ENCODE data around the gene NOTUM.
"Not testable (repeated sequence)": the region's sequence is repeated elsewhere in the genome, so short reads cannot be mapped to it uniquely, and the experiment has no call there.

Gene NOTUM

GRCh38 chr17:81958633-81959342 is 2.2 kb downstream of the NOTUM start:
- no peak for DNase-seq (ENCODE audit: low spot score)

- no peak for DNase-seq (ENCODE audit: low spot score)
Observed at GRCh38 chr17:81957691-81958432, 3.1 kb downstream of the NOTUM start.

GRCh38 chr17:81956607-81957589 is 4.1 kb downstream of the NOTUM start:
- no peak for DNase-seq (ENCODE audit: low spot score)

DNA sequence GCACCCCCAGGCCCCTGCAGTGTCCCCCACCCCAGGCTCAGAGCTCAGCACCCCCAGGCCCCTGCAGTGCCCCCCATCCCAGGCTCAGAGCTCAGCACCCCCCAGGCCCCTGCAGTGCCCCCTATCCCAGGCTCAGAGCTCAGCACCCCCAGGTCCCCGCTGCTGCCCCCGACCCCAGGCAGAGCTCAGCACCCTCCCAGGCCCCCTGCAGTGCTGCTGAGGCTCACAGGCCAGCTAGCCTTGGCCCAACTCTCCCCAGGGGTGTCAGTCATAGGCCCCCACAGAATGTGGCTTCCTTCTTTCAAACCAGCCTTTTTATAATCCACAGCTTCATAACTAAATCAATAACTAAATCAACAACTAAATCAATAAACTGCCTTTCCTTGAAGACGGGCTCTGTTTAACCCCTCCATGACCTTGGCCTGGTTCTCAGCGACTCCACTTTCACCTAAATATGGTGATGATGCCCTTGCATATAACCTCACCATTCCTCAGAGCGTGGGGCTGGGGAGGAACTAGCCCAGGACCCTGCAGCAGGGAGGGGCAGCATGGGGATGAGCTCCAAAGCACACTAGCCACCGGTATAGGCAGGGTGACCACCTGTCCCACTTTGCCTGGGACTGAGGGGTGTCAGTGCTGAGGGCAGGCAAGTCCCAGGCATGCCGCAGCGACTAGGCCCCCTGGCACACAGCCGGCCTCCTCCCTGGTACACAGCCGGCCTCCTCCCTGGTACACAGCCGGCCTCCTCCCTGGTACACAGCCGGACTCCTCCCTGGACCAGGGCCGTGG is 5.0 kb downstream of the NOTUM start:
- DNase-seq (ENCODE audit: low spot score), result no peak

GRCh38 chr17:81955058-81955681 is 5.8 kb downstream of the NOTUM start:
- no peak for DNase-seq (ENCODE audit: low spot score)

GRCh38 chr17:81954131-81955057 is 6.6 kb downstream of the NOTUM start:
- DNase-seq (ENCODE audit: low spot score), result no peak

DNA sequence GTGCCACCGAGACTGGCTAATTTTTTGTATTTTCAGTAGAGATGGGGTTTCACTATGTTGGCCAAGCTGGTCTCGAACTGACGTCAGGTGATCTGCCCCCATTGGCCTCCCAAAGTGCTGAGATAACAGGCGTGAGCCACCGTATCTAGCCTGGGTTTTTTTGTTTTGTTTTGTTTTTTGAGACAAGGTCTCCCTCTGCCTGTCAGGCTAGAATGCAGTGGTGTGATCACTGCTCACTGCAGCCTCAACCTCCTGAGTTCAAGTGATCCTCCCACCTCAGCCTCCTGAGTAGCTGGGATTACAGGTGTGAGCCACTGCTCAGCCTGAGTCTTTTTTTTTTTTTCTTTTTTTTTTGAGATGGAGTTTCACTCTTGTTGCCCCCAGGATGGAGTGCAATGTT is 7.5 kb downstream of the NOTUM start:
- DNase-seq (ENCODE audit: low spot score), result not testable (repeated sequence)

GRCh38 chr17:81952792-81953228 is 8.2 kb downstream of the NOTUM start:
- no peak for DNase-seq (ENCODE audit: low spot score)

DNA sequence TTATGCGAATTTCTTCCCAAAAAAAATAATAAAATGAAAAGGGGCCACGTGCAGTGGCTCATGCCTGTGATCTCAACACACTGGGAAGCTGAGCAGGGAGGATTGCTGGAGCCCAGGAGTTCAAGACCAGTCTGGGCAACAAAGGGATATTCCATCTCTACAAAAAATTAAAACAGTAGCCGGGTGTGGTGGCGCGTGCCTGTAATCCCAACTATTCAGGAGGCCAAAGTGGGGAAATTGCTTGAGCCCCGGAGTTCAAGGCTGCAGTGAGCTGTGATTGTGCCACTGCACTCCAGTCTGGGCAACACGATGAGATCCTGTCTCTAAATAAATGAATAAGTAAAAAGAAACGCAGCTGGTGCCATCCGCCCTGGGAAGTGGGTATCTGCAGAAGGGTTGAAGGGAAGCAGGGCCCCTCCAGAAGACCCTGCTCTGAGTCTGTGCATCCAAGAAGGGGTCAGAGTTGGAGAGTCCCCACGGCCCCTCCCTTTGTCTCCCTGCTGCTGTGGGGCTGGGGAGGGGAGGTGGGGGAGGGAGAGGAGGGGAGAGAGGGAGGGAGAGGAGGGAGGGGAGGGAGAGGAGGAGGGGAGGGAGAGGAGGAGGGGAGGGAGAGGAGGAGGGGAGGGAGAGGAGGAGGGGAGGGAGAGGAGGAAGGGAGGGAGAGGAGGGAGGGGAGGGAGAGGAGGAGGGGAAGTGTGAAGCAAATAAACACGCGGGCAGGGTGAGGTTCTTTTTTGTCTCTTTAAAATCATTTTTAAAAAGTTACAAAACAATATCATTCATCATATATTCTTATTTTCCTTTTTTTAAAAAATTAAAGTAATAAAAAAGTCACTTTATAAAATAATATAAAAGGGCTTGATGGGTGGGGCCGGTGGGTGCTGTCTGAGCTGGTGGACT is 9.0 kb downstream of the NOTUM start:
- DNase-seq (ENCODE audit: low spot score), result no peak

DNA sequence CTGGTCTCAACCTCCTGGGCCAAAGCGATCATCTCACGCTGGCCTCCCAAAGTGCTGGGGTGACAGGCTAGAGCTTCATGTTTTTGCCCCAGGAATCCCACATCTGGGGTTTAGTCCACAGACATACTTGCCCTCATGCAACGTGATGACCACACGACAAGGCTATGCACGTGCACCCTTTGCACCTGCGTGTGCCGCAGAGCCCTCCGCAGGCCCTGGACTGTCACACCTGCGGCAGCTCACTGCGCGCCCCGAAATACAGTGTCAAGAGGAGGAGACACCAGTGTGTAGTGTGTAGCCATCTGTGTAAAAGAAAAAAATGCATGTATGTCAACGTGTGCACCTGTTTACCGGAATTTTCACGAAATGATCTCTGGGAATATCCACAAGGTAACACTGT is 10.5 kb downstream of the NOTUM start:
- DNase-seq (ENCODE audit: low spot score), result no peak

- DNase-seq (ENCODE audit: low spot score), result no peak
Observed at GRCh38 chr17:81948635-81949378, 12.2 kb downstream of the NOTUM start.

DNA sequence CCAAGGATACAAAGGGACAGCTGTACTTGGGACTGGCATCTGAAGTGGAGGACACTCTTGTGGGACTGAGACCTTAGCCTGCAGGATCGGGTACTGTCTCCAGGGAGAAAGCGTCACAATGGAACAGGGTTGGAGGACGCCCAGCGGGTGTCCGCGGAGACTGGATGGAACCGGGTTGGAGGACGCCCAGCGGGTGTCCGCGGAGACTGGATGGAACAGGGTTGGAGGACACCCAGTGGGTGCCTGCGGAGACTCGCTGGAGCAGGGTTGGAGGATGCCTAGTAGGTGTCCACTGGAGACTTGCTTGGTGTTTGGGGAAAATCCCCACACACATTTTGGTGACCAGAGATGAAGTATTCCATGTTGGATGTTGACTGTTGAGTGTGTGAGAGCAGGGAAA is 13.8 kb downstream of the NOTUM start, which contains the start of gene MYADML2:
MYADML2 (minus strand) TSS at position 45 of the 400 bp plus-strand sequence. CDS start 5,492 bp downstream, outside the sequence.
- DNase-seq (ENCODE audit: low spot score), result no peak

- DNase-seq (ENCODE audit: low spot score), result no peak
Observed at GRCh38 chr17:81944858-81945257, 16.1 kb downstream of the NOTUM start.

DNA sequence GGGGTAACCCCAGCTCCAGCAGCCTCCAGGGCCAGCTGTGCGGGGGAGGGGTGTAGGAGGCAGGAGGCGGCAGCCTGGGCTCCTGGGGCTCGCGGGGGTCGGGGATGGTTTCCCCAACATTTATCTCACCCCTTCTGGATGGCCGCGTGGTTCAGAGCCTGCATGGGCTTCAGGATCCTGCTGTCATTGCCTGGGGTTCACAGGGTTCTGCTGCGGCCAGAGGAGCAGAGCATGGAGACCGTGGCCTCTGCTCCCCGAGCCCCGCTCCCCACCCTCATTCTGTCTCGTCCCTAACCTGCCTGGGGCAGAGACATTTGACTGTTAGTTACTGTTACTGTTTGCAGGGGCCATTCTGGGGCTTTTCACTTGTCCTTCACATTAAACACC is 18.8 kb downstream of the NOTUM start:
- DNase-seq (ENCODE audit: low spot score), result no peak

- DNase-seq (ENCODE audit: low spot score), result no peak
Observed at GRCh38 chr17:81941484-81942166, 19.4 kb downstream of the NOTUM start.

- no peak for DNase-seq (ENCODE audit: low spot score)
Observed at GRCh38 chr17:81940538-81941483, 20.2 kb downstream of the NOTUM start.

Data from SK-N-DZ (cell line).